ENCODE measurements around the gene PHOSPHO2. TPM values are rescaled to one million over a fixed set of nuclear protein-coding genes. Genes with fewer than 3 reads are reported as not detected.

PHOSPHO2 gene
- total and polyA plus RNA-seq, 10 of the 15 experiments (the other 5 are each of a cell fraction or from before 2014, with no cell fraction given), result 2.7 to 7.6 (median 4.2) TPM

GRCh38 chr2:169716238-169716886 is 22.1 kb downstream of the PHOSPHO2 start (continued):
- TF ChIP-seq SUZ12 (IDR thresholded peaks at IDR 0.05; ENCODE audit: unreplicated experiment), result no peak
- no peak for TF ChIP-seq MYC (IDR thresholded peaks at IDR 0.05; ENCODE audit: insufficient read depth, insufficient read length, insufficient replicate concordance, low read length, severe bottlenecking)
- TF ChIP-seq SMC3 (IDR thresholded peaks at IDR 0.05; ENCODE audit: borderline replicate concordance, low read length), result no peak
- no peak for TF ChIP-seq IKZF1 (conservative IDR thresholded peaks at IDR 0.05)

GRCh38 chr2:169716938-169717690 is 22.8 kb downstream of the PHOSPHO2 start:
- H3K4me2 ChIP-seq (ENCODE audit: control insufficient read depth, insufficient read depth), result no peak overlapping the region
- POLR2A ChIA-PET, result no interaction called here
- WGBS (ENCODE audit: insufficient coverage, insufficient replicate concordance, low lambda C conversion rate, missing lambda C conversion rate), result 63% methylated on average over 12 of the region's 12 CpGs

More at GRCh38 chr2:169716938-169717690, 22.8 kb downstream of the PHOSPHO2 start:
- in situ Hi-C loops (cut with MboI), result no loop called here
- H3K36me3 ChIP-seq (ENCODE audit: control insufficient read depth in 2 of 2, insufficient read depth in 2 of 2, low read length in 1 of 2), result no peaks in the 10 kb centered on the region
- no peaks in the 10 kb centered on the region; the same call in 1 of the 2 replicates for H3K4me1 ChIP-seq (ENCODE audit: control insufficient read depth, insufficient read depth, low read length)
- no peak for FAIRE-seq
- no peaks in the 10 kb centered on the region for H3K27me3 ChIP-seq (replicated peaks in 1 of 2; ENCODE audit: control insufficient read depth in 2 of 2, insufficient read depth in 2 of 2, low read length in 1 of 2)
- H3K27ac ChIP-seq (ENCODE audit: control insufficient read depth, insufficient read depth), result no peak overlapping the region
- ChIA-PET SMC1A (ENCODE audit: uncharacterized antibody, unreplicated experiment) (no interaction called here), RAD21 (ENCODE audit: unreplicated experiment) (no interaction called here), CTCF (no interaction called here)
- DNase-seq (ENCODE audit: low read depth, low spot score), result no peak
- ATAC-seq, result no peak
- H4K20me1 ChIP-seq (ENCODE audit: control insufficient read depth, insufficient read depth), result no peaks in the 10 kb centered on the region
- no peak overlapping the region for H3K4me3 ChIP-seq
- no peak overlapping the region for H2AFZ ChIP-seq (ENCODE audit: control insufficient read depth, low read depth, low read length)
- H3K79me2 ChIP-seq (ENCODE audit: control insufficient read depth, insufficient read depth, low read length), result no peaks in the 10 kb centered on the region
- no peak for TF ChIP-seq HDAC2 (IDR thresholded peaks at IDR 0.05)
- no peak for TF ChIP-seq PKNOX1 (IDR thresholded peaks at IDR 0.05)
- TF ChIP-seq SKIL (IDR thresholded peaks at IDR 0.05; ENCODE audit: low read depth, poor library complexity, severe bottlenecking), result no peak
- no peak for TF ChIP-seq USF2 (IDR thresholded peaks at IDR 0.05; ENCODE audit: borderline replicate concordance, low read depth, low read length)
- H3K9me3 ChIP-seq (replicated peaks; ENCODE audit: control insufficient read depth, insufficient read depth, low read length), result no peaks in the 10 kb centered on the region
- intact Hi-C loops (cut with micrococcal nuclease; ENCODE audit: unreplicated experiment), result no loop called here
- BruUV-seq (replicated peaks), result no TSS peak
- H3K9ac ChIP-seq (ENCODE audit: control insufficient read depth, insufficient read depth, low read length), result no peak overlapping the region
